Measurements from ENCODE around the gene LAMB4.

GRCh38 chr7:108093341-108093740, 36.8 kb downstream of the LAMB4 start:
- TF ChIP-seq, protein P1, sequence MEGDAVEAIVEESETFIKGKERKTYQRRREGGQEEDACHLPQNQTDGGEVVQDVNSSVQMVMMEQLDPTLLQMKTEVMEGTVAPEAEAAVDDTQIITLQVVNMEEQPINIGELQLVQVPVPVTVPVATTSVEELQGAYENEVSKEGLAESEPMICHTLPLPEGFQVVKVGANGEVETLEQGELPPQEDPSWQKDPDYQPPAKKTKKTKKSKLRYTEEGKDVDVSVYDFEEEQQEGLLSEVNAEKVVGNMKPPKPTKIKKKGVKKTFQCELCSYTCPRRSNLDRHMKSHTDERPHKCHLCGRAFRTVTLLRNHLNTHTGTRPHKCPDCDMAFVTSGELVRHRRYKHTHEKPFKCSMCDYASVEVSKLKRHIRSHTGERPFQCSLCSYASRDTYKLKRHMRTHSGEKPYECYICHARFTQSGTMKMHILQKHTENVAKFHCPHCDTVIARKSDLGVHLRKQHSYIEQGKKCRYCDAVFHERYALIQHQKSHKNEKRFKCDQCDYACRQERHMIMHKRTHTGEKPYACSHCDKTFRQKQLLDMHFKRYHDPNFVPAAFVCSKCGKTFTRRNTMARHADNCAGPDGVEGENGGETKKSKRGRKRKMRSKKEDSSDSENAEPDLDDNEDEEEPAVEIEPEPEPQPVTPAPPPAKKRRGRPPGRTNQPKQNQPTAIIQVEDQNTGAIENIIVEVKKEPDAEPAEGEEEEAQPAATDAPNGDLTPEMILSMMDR (conservative IDR thresholded peaks at IDR 0.05 in 1 of 2, IDR thresholded peaks at IDR 0.05 in 1 of 2; ENCODE audit: low read depth in 1 of 2, low read length in 2 of 2), result no peak
- no peak for TF ChIP-seq EZH2 (IDR thresholded peaks at IDR 0.05; ENCODE audit: low read length, missing control alignments)
